GM23338 (cell line): ENCODE measurements around the gene RAP2B. TPM values are rescaled to one million over a fixed set of nuclear protein-coding genes. Genes with fewer than 3 reads are reported as not detected.

Source experiments
- ATAC-seq: fragments of 200-7000 bp; cut with Tn5 transposase; 3 replicates; pipeline ENCODE4 v1.9.1; 2020
- DNase-seq: peaks from one replicate; pipeline ENCODE4 v3.0.0-alpha.2; 2015; ENCODE audit warnings: low spot score
- H2AFZ ChIP-seq: fragments of 200-600 bp; sonication (generic); 2 replicates; pipeline ENCODE4 v1.8.0; 2016; ENCODE audit warnings: antibody characterized with exemption, mild to moderate bottlenecking, moderate library complexity
- H3F3A ChIP-seq: fragments of 200-600 bp; sonication (generic); replicated peaks from 2 replicates; pipeline ENCODE4 v1.8.0; 2017; ENCODE audit warnings: antibody characterized with exemption, mixed run types, low read depth
- H3K27ac ChIP-seq: fragments of 200-600 bp; sonication (generic); 2 replicates; pipeline ENCODE4 v1.6.1; 2016; ENCODE audit warnings: low read depth
- H3K27me3 ChIP-seq: fragments of 200-600 bp; sonication (generic); 2 replicates; pipeline ENCODE4 v1.8.0; 2016; ENCODE audit warnings: mild to moderate bottlenecking, mixed run types, moderate library complexity; ENCODE audit not compliant: insufficient read depth
- H3K36me3 ChIP-seq: fragments of 200-600 bp; sonication (generic); 2 replicates; pipeline ENCODE4 v1.8.0; 2016; ENCODE audit warnings: mild to moderate bottlenecking; ENCODE audit not compliant: insufficient read depth
- H3K4me1 ChIP-seq: fragments of 200-600 bp; sonication (generic); 2 replicates; pipeline ENCODE4 v1.8.0; 2016; ENCODE audit warnings: mild to moderate bottlenecking, moderate library complexity; ENCODE audit not compliant: insufficient read depth
- H3K4me2 ChIP-seq: fragments of 200-600 bp; sonication (generic); 2 replicates; pipeline ENCODE4 v1.7.1; 2017; ENCODE audit warnings: mixed run types
- H3K4me3 ChIP-seq: fragments of 200-600 bp; sonication (generic); 2 replicates; pipeline ENCODE4 v1.6.1; 2016; ENCODE audit warnings: mixed run types
- H3K79me2 ChIP-seq: fragments of 200-600 bp; sonication (generic); replicated peaks from 2 replicates; pipeline ENCODE4 v1.8.0; 2017; ENCODE audit warnings: mild to moderate bottlenecking; ENCODE audit not compliant: insufficient read depth
- H3K9me2 ChIP-seq: fragments of 200-600 bp; sonication (generic); 2 replicates; pipeline ENCODE4 v1.8.0; 2017; ENCODE audit not compliant: insufficient read depth
- H4K20me1 ChIP-seq: fragments of 200-600 bp; sonication (generic); replicated peaks from 2 replicates; pipeline ENCODE4 v1.8.0; 2017; ENCODE audit warnings: mild to moderate bottlenecking; ENCODE audit not compliant: insufficient read depth
- H3K27ac Mint-ChIP-seq: 2 replicates; pipeline ENCODE4 v1.8.0; 2020; ENCODE audit warnings: inconsistent platforms, mild to moderate bottlenecking, moderate library complexity, mixed read lengths
- H3K27me3 Mint-ChIP-seq: 3 replicates; pipeline ENCODE4 v1.8.0; 2022; ENCODE audit warnings: low read depth, mild to moderate bottlenecking, moderate library complexity, mixed read lengths, inconsistent platforms; ENCODE audit not compliant: insufficient read depth, poor library complexity
- H3K36me3 Mint-ChIP-seq: 3 replicates; pipeline ENCODE4 v1.8.0; 2021; ENCODE audit warnings: low read depth, mild to moderate bottlenecking, inconsistent platforms, moderate library complexity, mixed read lengths
- H3K4me1 Mint-ChIP-seq: 3 replicates; pipeline ENCODE4 v1.8.0; 2020; ENCODE audit warnings: mild to moderate bottlenecking, inconsistent platforms, mixed read lengths
- H3K4me3 Mint-ChIP-seq: 3 replicates; pipeline ENCODE4 v1.8.0; 2021; ENCODE audit warnings: moderate library complexity, mild to moderate bottlenecking, inconsistent platforms, mixed read lengths
- H3K9me3 Mint-ChIP-seq: 3 replicates; pipeline ENCODE4 v1.8.0; 2020; ENCODE audit warnings: moderate library complexity, mild to moderate bottlenecking, inconsistent platforms, mixed read lengths
- ETS1 ChIP-seq: IDR thresholded peaks from 2 replicates; pipeline ENCODE4 v1.6.1; 2016; ENCODE audit warnings: antibody characterized with exemption
- EZH2phosphoT487 ChIP-seq: fragments of 200-600 bp; sonication (generic); IDR thresholded peaks from one replicate; pipeline ENCODE4 v1.8.1; 2018; ENCODE audit warnings: antibody characterized with exemption; ENCODE audit not compliant: unreplicated experiment
- POLR2AphosphoS5 ChIP-seq: IDR thresholded peaks from 2 replicates; pipeline ENCODE4 v1.6.1; 2016; ENCODE audit warnings: antibody characterized with exemption, low read depth
- ZNF331 ChIP-seq: fragments of 250-450 bp; sonication (Bioruptor Pico); IDR thresholded peaks from 2 replicates; pipeline ENCODE4 v1.5.0; 2020; ENCODE audit warnings: low read depth, mild to moderate bottlenecking, moderate library complexity
- ZNF462 ChIP-seq: fragments of 250-450 bp; sonication (Bioruptor Pico); IDR thresholded peaks from 2 replicates; pipeline ENCODE4 v1.5.0; 2020; ENCODE audit warnings: mild to moderate bottlenecking, moderate library complexity
- polyA plus RNA-seq: library from polyadenylated mRNA; unstranded; fragments of >200 nt; fragmentation: Nextera tagmentation; extraction: Ambion mirVana; gene quantifications from 2 replicates; pipeline ENCODE4 v1.2.1, GENCODE V29; 2016
- total RNA-seq: library from RNA; depleted of rRNA; stranded (reverse); fragments of >200 nt; shearing (Covaris generic); gene quantifications from 2 replicates; pipeline ENCODE4 v1.2.3, GENCODE V29; 2014

RAP2B gene
- total and polyA plus RNA-seq, 2 experiments from 2014 or later, result 22.5 to 24.0 TPM

DNA sequence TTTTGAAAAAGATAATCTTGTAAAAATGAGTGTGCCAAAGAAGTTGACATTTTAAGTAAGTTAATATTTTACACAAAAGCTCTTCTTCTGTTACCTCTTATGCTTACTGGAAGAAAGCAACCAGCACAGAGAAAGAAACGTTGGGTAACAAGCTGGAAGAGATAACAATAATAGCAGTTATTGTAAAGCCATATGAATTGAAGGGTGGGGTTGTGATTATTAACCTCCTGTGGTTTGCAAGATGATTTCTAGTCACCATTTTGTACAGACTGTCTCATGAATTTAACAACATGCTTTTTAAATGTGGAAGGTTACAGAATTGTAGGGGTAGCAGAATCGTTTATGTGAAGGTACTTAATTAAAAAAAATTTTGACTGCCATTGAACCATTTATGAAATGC is 9.2 kb downstream of the RAP2B start (continued):
- TF ChIP-seq ZNF462 (CRISPR knock-in tag) (no peak), POLR2AphosphoS5 (no peak), ZNF331 (CRISPR knock-in tag) (no peak)

GRCh38 chr3:153171918-153172317 is 9.9 kb downstream of the RAP2B start:
- Histone ChIP-seq H4K20me1 (peaks cover 4% of the 10 kb centered on the region; the same call in 1 of the 2 replicates), H3K4me2 (no peak overlapping the region), H3K79me2 (peaks cover 10% of the 10 kb centered on the region; the same call in 1 of the 2 replicates), H3K36me3 (no peaks in the 10 kb centered on the region), H3K4me3 (no peak overlapping the region), H3K27ac (no peak overlapping the region), H3K4me1 (peaks cover 5% of the 10 kb centered on the region; the same call in 1 of the 2 replicates), H3K27me3 (no peaks in the 10 kb centered on the region), H2AFZ (no peak overlapping the region), H3F3A (no peaks in the 10 kb centered on the region), H3K9me2 (no peaks in the 10 kb centered on the region)
- H3K4me3 Mint-ChIP-seq, result no peak overlapping the region
- TF ChIP-seq EZH2phosphoT487 (no peak), ETS1 (no peak)
- no peak overlapping the region for H3K27ac Mint-ChIP-seq
- peaks cover 17% of the 10 kb centered on the region for H3K4me1 Mint-ChIP-seq
- DNase-seq (no peak), ATAC-seq (no peak)
- peaks cover 11% of the 10 kb centered on the region; the same call in 1 of the 3 replicates for H3K9me3 Mint-ChIP-seq
- peaks cover 11% of the 10 kb centered on the region; the same call in 2 of the 3 replicates for H3K36me3 Mint-ChIP-seq
- peaks cover 4% of the 10 kb centered on the region for H3K27me3 Mint-ChIP-seq
